Stimulated activated CD4-positive, alpha-beta T cell treated with anti-CD3 and anti-CD28 coated beads, Interleukin-4, amount 100 ng/mL, for 24 hours (primary cell): Measurements from ENCODE around the gene CSF2RB.
"Not testable (repeated sequence)": the region's sequence is repeated elsewhere in the genome, so short reads cannot be mapped to it uniquely, and the experiment has no call there.

Experiments
- DNase-seq: peaks from one replicate; pipeline ENCODE4 v3.0.0-alpha.2; 2020

The CSF2RB gene

GRCh38 chr22:36976606-36977005 lies 63.2 kb downstream of the CSF2RB start:
- no peak for DNase-seq

- DNase-seq = peak; percentile 81
These were observed 64.0 kb downstream of the CSF2RB start for GRCh38 chr22:36977401-36977861.

GRCh38 chr22:36977947-36978660 lies 64.7 kb downstream of the CSF2RB start:
- DNase-seq = peak; percentile 93

DNA sequence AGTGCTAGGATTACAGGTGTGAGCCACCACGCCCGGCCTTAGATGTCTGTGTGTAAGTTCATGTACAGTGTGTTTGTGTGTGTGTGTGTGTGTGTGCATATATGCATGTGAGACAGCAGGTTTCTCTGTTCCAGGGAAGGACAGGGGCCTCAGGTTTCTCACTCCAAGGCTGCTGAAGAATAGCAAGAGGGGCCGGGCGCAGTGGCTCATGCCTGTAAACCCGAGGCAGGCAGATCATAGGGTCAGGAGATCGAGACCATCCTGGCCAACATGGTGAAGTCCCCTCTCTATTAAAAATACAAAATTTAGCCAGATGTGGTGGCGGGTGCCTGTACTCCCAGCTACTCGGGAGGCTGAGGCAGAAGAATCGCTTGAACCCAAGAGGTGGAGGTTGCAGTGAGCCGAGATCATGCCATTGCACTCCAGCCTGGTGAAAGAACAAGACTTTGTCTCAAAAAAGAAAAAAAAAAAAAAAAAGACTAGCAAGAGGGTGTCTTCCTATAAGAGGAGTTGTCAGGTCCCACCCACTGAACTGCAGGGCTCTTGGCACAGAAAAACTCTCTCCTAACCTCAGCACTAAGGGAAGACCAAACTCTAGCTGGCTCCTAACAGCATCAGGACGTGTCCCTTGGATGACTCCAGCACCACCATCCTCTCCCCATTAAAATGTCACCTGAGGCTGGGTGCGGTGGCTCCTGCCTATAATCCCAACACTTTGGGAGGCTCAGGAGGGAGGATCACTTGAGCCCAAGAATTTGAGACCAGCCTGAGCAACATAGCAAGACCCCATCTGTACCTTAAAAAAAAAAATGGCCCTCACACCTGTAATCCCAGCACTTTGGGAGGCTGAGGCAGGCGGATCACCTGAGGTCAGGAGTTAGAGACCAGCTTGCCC lies 65.8 kb downstream of the CSF2RB start:
- DNase-seq = no peak

GRCh38 chr22:36981247-36981775 lies 67.9 kb downstream of the CSF2RB start:
- no peak for DNase-seq

GRCh38 chr22:36982136-36982535 lies 68.7 kb downstream of the CSF2RB start:
- DNase-seq = no peak

GRCh38 chr22:36985211-36985889 lies 71.9 kb downstream of the CSF2RB start:
- no peak for DNase-seq

DNA sequence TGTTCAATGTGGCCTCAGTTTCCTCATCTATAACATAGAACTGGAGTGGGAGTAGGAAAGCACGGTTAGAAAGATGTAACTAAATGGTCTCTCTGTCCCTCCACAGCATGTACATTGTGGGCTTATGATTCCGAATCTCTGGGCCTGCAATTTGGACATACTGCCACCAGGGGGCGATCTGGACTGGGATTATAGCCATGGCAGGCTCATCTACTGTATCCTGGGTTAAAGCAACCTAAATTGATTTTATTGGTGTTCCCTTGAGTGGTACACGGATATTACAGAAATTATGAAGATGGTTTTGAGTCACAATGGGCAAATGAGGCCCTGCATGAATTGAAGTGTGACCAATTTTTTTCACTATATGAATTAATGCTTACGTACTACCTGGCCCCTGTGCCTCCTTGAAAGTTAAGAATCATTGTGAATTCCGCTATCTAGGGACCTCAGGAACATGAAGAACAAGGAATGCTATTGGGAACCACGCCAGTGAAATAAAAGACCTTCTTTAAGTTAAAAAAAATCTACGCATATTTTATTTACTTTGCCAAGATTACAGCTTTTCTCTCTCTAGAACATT lies 72.9 kb downstream of the CSF2RB start:
- peak; percentile 51 for DNase-seq

DNA sequence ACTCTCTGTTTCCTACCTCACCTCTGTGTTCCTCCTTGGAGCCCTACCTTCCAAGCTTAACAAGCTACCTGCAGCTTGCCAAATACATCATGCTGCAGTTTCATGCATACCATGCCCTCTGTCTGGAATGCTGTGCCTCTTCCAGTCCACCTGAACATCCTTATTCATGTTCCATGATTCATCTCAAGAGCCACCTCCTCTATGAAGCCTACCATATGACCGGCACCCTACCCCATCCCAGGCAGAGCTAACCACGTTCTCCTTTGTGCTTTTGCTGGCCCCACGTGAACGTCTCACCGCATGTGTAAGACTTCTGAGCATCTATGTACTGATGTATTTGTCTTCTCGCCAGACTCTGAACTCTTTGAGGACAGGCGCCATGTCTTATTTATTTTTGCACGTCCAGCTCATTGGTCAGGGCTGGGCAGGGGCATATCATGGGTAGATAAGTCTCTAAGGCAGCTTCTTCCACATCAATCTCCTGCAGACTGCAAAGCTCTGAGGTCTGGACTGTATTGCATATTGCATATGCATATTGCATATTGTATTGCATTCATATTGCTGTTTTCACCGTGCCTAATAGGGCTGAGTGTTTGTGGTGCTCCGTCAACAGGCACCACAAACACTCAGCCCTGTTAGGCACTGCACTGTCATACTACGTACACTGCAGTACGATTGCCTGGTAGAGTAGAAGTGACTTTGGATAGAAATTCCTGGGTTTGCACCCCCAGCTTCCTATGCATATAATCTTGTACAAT lies 74.8 kb downstream of the CSF2RB start:
- DNase-seq = no peak

DNA sequence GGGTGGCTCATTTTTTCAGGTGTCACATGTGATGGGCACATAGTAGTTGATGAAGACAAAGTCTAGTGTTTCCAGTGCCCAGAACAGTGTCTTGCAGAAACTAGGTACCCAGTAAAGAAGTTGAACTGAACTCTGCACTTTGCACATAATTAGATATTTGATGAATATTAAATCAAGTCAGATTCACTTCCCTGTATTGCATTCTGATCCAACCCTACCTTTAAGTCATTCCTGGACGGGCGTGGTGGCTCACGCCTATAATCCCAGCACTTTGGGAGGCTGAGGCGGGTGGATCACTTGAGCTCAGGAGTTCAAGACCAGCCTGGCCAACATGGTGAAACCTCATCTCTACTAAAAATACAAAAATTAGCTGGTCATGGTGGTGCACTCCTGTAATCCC lies 75.6 kb downstream of the CSF2RB start:
- DNase-seq = not testable (repeated sequence)
